ENCODE data around the gene ASH1L.
"Not testable (repeated sequence)": the region's sequence is repeated elsewhere in the genome, so short reads cannot be mapped to it uniquely, and the experiment has no call there.

The ASH1L gene

DNA sequence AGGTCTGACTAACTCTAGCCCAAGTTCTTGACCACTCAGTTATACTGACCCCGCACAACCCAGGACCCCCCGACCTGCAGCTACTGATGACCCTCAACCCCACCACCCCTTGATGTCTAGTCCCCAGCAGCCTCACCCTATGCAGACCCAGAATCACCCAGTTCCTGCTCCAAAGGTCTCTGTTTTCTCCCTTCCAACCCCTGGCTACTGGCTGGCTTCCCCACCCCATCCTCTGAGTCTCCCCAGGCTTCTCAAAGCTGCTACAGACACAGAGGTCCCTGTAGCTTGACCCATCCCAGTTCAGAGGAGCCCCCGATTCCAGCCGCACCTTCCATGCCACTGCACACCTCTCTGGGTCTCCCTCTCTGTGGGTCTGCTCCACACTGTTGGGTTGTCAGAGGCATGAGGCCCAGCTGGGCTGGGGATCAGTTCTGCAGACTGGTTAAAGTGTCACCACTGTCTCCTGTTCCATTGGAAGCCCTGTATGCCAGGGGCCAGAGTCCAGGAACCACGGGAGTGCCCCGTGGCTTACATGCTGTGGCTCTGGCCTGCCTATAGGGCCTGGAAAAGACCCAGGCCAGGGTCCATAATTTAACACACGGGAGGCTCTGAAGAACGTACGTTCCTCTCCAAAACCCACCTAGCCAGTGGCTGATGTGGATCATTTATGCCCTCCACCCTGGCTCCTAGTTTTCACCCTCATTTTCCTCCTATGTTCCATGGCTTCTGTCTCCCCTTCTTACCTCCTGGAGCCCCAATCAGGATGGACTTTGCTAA lies 261.9 kb downstream of the ASH1L start:
- H3K9me3 Mint-ChIP-seq, result no peaks in the 10 kb centered on the region
- intact Hi-C loops (cut with micrococcal nuclease), result no loop called here
- H3K36me3 Mint-ChIP-seq (ENCODE audit: low read depth), result no peaks in the 10 kb centered on the region
- H3K27me3 Mint-ChIP-seq, result peaks cover 28% of the 10 kb centered on the region
- no peak overlapping the region for H3K27ac Mint-ChIP-seq
- peaks cover under 1% of the 10 kb centered on the region for H3K4me1 Mint-ChIP-seq (ENCODE audit: low read depth)
- no peak overlapping the region for H3K4me3 Mint-ChIP-seq

DNA sequence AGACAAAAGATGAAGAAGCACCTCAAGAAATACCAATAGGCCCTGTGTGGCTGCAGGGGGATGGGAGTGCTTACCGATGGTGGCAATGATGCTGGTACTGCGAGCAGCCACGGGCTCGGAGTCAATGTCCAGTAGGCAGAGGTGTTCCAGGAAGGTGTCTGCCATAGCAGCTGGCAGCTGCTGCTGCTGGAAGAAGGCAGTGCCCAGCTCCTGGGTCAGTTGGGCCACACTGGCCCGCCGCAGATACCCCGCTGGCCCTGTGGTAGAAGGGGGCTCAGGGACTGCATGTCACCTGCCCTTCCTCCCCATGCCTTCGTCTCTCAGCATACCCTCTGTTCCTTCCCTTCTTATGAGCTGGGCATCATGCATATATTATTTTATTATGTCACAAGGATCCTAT lies 262.6 kb downstream of the ASH1L start:
- no peaks in the 10 kb centered on the region for H3K9me3 Mint-ChIP-seq
- H3K4me3 Mint-ChIP-seq, result no peak overlapping the region
- H3K4me1 Mint-ChIP-seq (ENCODE audit: low read depth), result peaks cover 8% of the 10 kb centered on the region
- H3K27ac Mint-ChIP-seq, result no peak overlapping the region
- H3K36me3 Mint-ChIP-seq (ENCODE audit: low read depth), result no peaks in the 10 kb centered on the region
- intact Hi-C loops (cut with micrococcal nuclease), result no loop called here
- peaks cover 36% of the 10 kb centered on the region for H3K27me3 Mint-ChIP-seq

DNA sequence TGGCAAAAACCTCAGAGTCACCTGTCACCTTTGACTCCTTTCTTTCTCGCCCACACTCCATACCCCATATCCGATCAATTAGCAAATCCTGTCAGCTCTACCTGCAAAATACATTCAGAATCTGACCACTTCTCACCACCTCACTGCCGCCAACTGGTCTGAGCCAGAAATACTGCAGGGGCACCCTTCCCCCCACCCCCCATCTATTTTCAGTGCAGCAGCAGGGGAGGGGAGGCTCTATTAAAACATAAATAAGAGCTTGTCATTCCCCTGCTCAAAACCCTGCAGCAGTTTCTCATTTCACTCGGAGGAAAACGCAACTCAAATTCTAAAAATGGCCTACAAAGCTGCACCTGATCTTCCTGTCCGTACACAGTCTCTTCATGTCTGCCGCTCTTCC lies 265.2 kb downstream of the ASH1L start:
- H3K9me3 Mint-ChIP-seq, result no peaks in the 10 kb centered on the region
- H3K27me3 Mint-ChIP-seq, result peaks cover 58% of the 10 kb centered on the region
- H3K36me3 Mint-ChIP-seq (ENCODE audit: low read depth), result no peaks in the 10 kb centered on the region
- H3K4me1 Mint-ChIP-seq (ENCODE audit: low read depth), result peaks cover 13% of the 10 kb centered on the region
- H3K27ac Mint-ChIP-seq, result no peak overlapping the region
- H3K4me3 Mint-ChIP-seq, result no peak overlapping the region
- intact Hi-C loops (cut with micrococcal nuclease), result no loop called here

DNA sequence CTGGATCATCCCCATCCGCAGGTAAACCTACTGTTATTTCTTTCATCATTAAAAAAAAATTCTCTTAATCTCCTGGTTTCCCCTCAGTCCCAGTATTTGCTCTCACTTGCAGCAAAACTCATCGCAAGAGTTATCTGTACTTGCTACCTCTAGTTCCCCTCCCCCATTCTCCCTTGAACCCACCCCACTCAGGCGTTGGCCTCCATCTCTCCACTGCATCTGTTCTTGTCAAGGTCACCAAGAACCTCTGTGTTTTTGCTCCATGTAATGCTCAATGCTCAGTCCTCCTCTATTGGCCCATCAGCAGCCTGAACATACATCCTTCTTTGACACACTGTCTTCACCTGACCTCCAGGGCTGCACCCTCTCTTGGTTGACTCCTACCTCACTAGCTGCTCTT lies 265.9 kb downstream of the ASH1L start:
- Mint-ChIP-seq H3K27me3 (peaks cover 63% of the 10 kb centered on the region), H3K4me3 (no peak overlapping the region)

DNA sequence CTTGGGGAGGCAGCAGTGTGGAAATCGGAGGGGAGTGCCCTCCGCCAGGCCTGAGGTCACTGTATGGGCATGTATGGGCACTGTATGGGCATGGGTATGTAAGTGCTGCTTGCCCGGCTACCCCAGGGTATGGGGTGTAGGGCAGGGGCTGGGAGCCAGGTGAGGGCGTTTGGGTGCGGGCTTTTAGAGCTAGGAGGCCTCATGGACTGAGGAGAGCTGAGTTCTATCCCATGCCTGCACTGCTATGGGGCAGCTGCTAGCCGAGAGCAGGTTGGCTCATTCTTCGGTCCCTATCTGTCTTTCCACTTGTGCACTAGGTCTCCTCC lies 266.7 kb downstream of the ASH1L start:
- Mint-ChIP-seq H3K4me3 (no peak overlapping the region), H3K9me3 (no peaks in the 10 kb centered on the region), H3K4me1 (ENCODE audit: low read depth) (peaks cover 13% of the 10 kb centered on the region), H3K27ac (no peak overlapping the region), H3K36me3 (ENCODE audit: low read depth) (no peaks in the 10 kb centered on the region), H3K27me3 (peaks cover 68% of the 10 kb centered on the region)
- intact Hi-C loops (cut with micrococcal nuclease), result no loop called here

More for the DNA sequence above, 265.9 kb downstream of the ASH1L start:
- H3K9me3 Mint-ChIP-seq, result no peaks in the 10 kb centered on the region
- H3K4me1 Mint-ChIP-seq (ENCODE audit: low read depth), result peaks cover 13% of the 10 kb centered on the region
- no peaks in the 10 kb centered on the region for H3K36me3 Mint-ChIP-seq (ENCODE audit: low read depth)
- intact Hi-C loops (cut with micrococcal nuclease), result no loop called here
- no peak overlapping the region for H3K27ac Mint-ChIP-seq

DNA sequence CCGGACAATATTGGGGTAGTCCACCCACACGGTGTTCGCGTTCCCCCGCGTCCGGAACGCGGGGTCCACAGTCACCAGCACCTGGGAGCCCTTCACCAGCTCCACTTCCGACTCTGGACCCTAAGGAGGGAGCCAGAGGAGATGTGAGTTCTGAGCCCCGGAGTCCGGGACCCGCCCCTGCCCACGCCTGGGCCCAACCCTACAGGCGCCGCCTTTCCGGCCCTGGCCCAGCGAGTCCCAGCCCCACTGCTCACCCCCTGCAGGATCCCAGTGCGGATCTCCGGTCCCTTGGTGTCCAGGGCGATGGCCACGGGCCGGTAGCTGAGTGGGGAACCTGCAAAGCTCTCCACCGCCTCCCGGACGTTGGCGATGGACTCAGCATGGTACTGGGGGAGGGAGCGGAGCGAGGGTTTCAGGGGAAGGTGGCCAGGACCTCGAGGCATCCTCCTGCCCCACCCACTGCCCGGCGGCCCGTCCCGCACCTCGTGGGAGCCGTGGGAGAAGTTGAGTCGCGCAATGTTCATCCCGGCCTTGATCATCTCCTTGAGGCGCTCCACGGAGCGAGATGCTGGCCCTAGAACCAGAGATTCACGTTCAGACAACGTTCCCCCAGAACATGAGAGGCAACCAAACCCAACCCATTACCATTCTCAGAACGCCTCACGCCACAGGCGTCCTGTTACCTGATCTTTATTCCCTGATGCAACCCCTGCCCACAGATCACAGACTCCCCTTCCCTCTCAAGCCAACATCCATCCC lies 267.2 kb downstream of the ASH1L start:
- Mint-ChIP-seq H3K4me3 (no peak overlapping the region), H3K36me3 (ENCODE audit: low read depth) (no peaks in the 10 kb centered on the region), H3K27ac (no peak overlapping the region), H3K27me3 (peaks cover 70% of the 10 kb centered on the region), H3K9me3 (no peaks in the 10 kb centered on the region), H3K4me1 (ENCODE audit: low read depth) (peaks cover 13% of the 10 kb centered on the region)
- intact Hi-C loops (cut with micrococcal nuclease), result no loop called here

DNA sequence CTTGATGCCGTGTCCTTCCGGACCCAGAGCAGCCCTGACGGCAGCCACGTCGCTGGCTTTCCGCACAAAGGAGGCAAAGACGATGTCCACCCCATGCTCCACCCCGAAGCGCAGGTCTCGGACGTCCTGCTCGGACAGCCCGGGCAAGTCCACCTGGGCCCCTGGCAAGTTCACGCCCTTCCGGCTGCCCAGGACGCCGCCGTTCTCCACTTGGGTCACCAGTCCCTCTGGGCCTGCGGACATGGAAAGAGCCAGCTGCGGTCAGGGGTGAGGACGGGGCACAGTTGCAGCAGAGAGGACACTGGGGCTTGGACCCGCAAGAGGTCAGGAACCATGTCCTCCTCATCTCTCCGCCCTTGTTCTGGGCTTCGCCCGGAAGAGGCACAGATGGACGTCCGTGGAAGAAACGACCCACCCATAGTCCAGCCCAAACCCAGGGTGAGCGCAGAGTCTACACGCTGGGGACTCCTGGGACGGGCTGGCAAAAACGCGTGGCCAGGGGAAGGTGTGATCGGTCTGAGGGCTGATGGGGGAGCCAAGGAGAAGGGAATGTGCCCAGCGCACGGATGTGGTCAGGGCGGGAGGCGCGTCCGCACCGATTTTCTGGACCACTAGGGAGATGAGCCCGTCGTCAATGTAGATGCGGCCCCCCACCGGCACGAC lies 268.0 kb downstream of the ASH1L start:
- intact Hi-C loops (cut with micrococcal nuclease), result no loop called here
- Mint-ChIP-seq H3K36me3 (ENCODE audit: low read depth) (no peaks in the 10 kb centered on the region), H3K9me3 (no peaks in the 10 kb centered on the region), H3K27me3 (peaks cover 72% of the 10 kb centered on the region), H3K4me3 (peak overlapping the region; percentile 39), H3K4me1 (ENCODE audit: low read depth) (peaks cover 13% of the 10 kb centered on the region), H3K27ac (no peak overlapping the region)

DNA sequence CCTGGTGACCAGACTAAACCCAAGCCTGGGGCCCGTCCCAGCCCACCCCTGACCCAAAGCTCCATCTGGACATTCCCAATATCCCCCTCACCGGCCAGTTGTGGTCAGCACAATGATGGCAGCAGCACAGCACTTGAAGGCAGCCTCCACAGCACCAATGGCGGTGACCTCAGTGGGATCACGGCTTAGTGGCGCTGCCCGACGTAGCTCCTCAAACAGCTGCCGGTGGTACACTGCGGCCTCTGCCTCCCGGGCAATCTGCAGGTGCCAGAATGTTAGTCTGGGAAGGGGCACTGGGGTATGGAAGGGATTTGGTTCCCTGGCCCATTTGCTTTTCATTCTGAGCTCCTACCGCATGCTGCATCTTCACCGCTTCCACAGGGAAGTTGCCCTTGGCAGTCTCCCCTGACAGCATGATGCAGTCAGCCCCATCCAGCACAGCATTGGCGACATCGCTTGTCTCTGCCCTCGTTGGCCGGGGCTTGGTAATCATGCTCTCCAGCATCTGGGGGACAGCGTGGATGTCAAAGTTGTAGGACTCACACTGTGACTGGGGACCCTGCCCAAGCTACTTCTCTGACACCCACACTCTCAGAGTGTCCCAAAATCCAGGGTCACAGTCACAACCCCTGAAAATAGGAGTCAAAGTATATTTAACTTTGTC lies 269.4 kb downstream of the ASH1L start:
- H3K4me3 Mint-ChIP-seq, result no peak overlapping the region
- H3K27me3 Mint-ChIP-seq, result peaks cover 71% of the 10 kb centered on the region
- H3K4me1 Mint-ChIP-seq (ENCODE audit: low read depth), result peaks cover 13% of the 10 kb centered on the region
- H3K36me3 Mint-ChIP-seq (ENCODE audit: low read depth), result no peaks in the 10 kb centered on the region
- intact Hi-C loops (cut with micrococcal nuclease), result no loop called here
- no peaks in the 10 kb centered on the region for H3K9me3 Mint-ChIP-seq
- no peak overlapping the region for H3K27ac Mint-ChIP-seq

DNA sequence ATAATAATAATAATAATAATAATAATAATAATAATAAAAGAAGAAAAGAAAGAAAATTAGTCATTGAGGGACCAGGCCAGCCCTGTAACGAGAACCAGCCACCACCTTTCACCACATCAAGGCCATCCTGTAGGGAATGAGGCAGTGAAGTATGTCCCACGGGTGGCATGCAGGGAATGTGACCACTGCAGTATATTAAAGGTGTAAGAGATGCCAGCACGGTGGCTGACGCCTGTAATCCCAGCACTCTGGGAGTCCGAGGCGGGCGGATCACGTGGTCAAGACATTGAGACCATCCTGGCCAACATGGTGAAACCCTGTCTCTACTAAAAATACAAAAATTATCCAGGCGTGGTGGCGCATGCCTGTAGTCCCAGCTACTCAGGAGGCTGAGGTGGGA lies 271.6 kb downstream of the ASH1L start:
- H3K27me3 Mint-ChIP-seq, result peaks cover 49% of the 10 kb centered on the region
- H3K27ac Mint-ChIP-seq, result not testable (repeated sequence)

DNA sequence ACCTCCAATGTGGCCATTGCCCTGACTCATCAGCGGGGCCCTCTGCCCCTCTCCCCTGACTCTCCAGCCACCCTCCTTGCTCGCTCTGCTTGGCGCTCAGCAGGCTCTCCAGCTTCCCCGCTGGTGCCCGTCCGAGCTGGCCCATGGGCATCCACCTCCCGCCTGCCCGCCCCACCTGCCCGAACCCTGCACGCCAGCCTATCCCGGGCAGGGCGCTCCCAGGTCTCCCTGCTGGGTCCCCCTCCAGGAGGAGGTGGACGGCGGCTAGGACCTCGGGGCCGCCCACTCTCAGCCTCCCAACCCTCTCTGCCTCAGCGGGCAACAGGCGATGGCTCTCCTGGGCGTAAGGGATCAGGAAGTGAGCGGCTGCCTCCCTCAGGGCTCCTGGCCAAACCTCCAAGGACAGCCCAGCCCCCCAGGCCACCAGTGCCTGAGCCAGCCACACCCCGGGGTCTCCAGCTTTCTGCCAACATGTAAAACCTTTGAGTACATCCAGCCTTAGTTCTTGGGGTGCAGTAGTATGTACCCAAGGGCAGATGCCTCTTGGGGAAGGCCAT lies 274.5 kb downstream of the ASH1L start:
- H3K27me3 Mint-ChIP-seq, result peaks cover 19% of the 10 kb centered on the region
- no peaks in the 10 kb centered on the region for H3K9me3 Mint-ChIP-seq
- H3K4me1 Mint-ChIP-seq (ENCODE audit: low read depth), result peaks cover under 1% of the 10 kb centered on the region
- intact Hi-C loops (cut with micrococcal nuclease), result no loop called here
- no peak overlapping the region for H3K4me3 Mint-ChIP-seq
- no peaks in the 10 kb centered on the region for H3K36me3 Mint-ChIP-seq (ENCODE audit: low read depth)
- H3K27ac Mint-ChIP-seq, result no peak overlapping the region

More for the DNA sequence above, 271.6 kb downstream of the ASH1L start:
- intact Hi-C loops (cut with micrococcal nuclease); H3K36me3 Mint-ChIP-seq (ENCODE audit: low read depth); H3K9me3 Mint-ChIP-seq; H3K4me3 Mint-ChIP-seq: not testable (repeated sequence)
- H3K4me1 Mint-ChIP-seq (ENCODE audit: low read depth), result peaks cover 13% of the 10 kb centered on the region

DNA sequence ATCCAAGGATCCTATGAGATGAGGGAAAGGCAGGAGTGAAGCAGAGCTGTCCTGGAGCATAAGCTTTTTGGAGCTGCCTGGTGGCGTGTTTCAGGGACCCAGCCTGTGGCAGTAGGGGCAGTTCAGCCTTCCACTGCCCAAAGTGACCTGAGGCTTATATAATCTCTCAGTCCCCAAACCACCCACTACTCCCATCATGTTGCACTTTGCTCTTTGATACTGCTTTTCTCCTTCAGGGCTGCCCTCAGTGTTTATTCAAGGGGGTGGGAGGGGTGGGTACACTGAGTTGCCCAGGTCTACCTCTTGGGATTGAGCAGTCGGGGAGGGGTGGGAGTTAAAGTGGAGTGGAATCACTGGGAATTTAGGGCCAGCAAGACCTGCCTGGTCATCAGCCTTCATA lies 276.1 kb downstream of the ASH1L start:
- no peaks in the 10 kb centered on the region for H3K9me3 Mint-ChIP-seq
- peaks cover 5% of the 10 kb centered on the region for H3K4me1 Mint-ChIP-seq (ENCODE audit: low read depth)
- H3K36me3 Mint-ChIP-seq (ENCODE audit: low read depth), result no peaks in the 10 kb centered on the region
- no peak overlapping the region for H3K27ac Mint-ChIP-seq
- no peak overlapping the region for H3K4me3 Mint-ChIP-seq
- peaks cover 8% of the 10 kb centered on the region for H3K27me3 Mint-ChIP-seq
- intact Hi-C loops (cut with micrococcal nuclease), result no loop called here

DNA sequence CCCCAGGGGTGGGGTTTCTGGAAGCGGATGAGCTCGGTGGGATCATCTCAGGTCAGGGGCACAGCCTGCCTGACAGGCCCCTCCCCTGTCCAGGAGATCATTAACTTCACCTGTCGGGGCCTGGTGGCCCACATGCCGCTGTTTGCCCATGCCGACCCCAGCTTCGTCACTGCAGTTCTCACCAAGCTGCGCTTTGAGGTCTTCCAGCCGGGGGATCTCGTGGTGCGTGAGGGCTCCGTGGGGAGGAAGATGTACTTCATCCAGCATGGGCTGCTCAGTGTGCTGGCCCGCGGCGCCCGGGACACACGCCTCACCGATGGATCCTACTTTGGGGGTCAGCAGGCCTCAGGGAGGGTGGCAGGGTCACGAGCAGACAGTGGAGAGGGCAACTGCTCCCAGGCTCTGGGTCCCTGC lies 277.0 kb downstream of the ASH1L start:
- H3K27ac Mint-ChIP-seq, result no peak overlapping the region
- intact Hi-C loops (cut with micrococcal nuclease), result no loop called here
- H3K4me1 Mint-ChIP-seq (ENCODE audit: low read depth), result peaks cover 5% of the 10 kb centered on the region
- H3K27me3 Mint-ChIP-seq, result peaks cover 5% of the 10 kb centered on the region
- H3K9me3 Mint-ChIP-seq, result no peaks in the 10 kb centered on the region
- H3K36me3 Mint-ChIP-seq (ENCODE audit: low read depth), result no peaks in the 10 kb centered on the region
- no peak overlapping the region for H3K4me3 Mint-ChIP-seq
